Retinal pigment epithelial cell (primary cell): ENCODE measurements around the gene MYO15B.

Experiments used
- DNase-seq: peaks from one replicate; pipeline ENCODE4 v3.0.0-alpha.2; 2010; ENCODE audit warnings: low read depth
- H3K4me3 ChIP-seq: 2 replicates; pipeline ENCODE4 v1.5.1; 2011; ENCODE audit warnings: mild to moderate bottlenecking, low read length, control low read depth, moderate library complexity
- CTCF ChIP-seq: conservative IDR thresholded peaks from 2 replicates; pipeline ENCODE4 v1.5.1; 2011; ENCODE audit warnings: low read depth, low read length, control low read depth, inconsistent platforms

The MYO15B gene

GRCh38 chr17:75672011-75672410, 84.4 kb downstream of the MYO15B start:
- no peak for TF ChIP-seq CTCF
- no peak overlapping the region for H3K4me3 ChIP-seq
- DNase-seq, result no peak

- no peak overlapping the region for H3K4me3 ChIP-seq
- TF ChIP-seq CTCF, result no peak
- no peak for DNase-seq
Measured at GRCh38 chr17:75673487-75673886, 85.9 kb downstream of the MYO15B start.
